AG04450 (cell line): Measurements from ENCODE around the gene SYT17. TPM values are rescaled to one million over a fixed set of nuclear protein-coding genes. Genes with fewer than 3 reads are reported as not detected.

Experiments used
- CTCF ChIA-PET: fragments of 300-600, 350-600 bp; formaldehyde crosslinking; extraction: SDS; loops from one replicate; lab custom pipeline; 2022; ENCODE audit warnings: antibody characterized with exemption, inconsistent platforms; lab: Charles Lee
- POLR2A ChIA-PET: fragments of 350-600 bp; formaldehyde crosslinking; extraction: SDS; loops from one replicate; lab custom pipeline; 2021; ENCODE audit warnings: antibody characterized with exemption, inconsistent platforms; lab: Yijun Ruan, JAX
- DNase-seq: peaks from one replicate; pipeline ENCODE4 v3.0.0-alpha.2; 2011; ENCODE audit warnings: low read depth, low spot score
- H3K27ac ChIP-seq: one replicate; pipeline ENCODE4 v1.5.1; 2012; ENCODE audit warnings: low read depth, low read length, control low read depth
- H3K27me3 ChIP-seq: one replicate; pipeline ENCODE4 v1.6.0; 2012; ENCODE audit warnings: low read length; ENCODE audit not compliant: control insufficient read depth, insufficient read depth
- H3K4me3 ChIP-seq: 2 replicates; pipeline ENCODE4 v1.5.1; 2011; ENCODE audit warnings: mild to moderate bottlenecking, low read depth, low read length, control low read depth
- H3K9me3 ChIP-seq: 2 replicates; pipeline ENCODE4 v1.5.1; 2012; ENCODE audit warnings: low read length; ENCODE audit not compliant: control insufficient read depth, insufficient read depth
- CTCF ChIP-seq: IDR thresholded peaks from 2 replicates; pipeline ENCODE4 v1.5.1; 2011; ENCODE audit warnings: low read depth, low read length, control low read depth, inconsistent platforms
- polyA plus RNA-seq: library from polyadenylated mRNA; depleted of rRNA; stranded (reverse); fragments of >200 nt; gene quantifications from 2 replicates; pipeline ENCODE4 v1.2.3, GENCODE V29; 2011

The SYT17 gene
- polyA plus RNA-seq, 1 experiment: 0.27 TPM

GRCh38 chr16:19173649-19174383 lies 5.8 kb downstream of the SYT17 start:
- Histone ChIP-seq H3K27me3 (peaks cover 34% of the 10 kb centered on the region), H3K27ac (no peak overlapping the region), H3K9me3 (no peaks in the 10 kb centered on the region), H3K4me3 (no peak overlapping the region)
- DNase-seq: no peak
- TF ChIP-seq CTCF: no peak
- CTCF ChIA-PET: interaction anchor here (1.0 kb wide), 1 partner anchor 88 kb away, joined by 4 read pairs; no protein-coding TSS in a partner anchor
- POLR2A ChIA-PET: no interaction called here

- TF ChIP-seq CTCF: no peak
- Histone ChIP-seq H3K9me3 (no peaks in the 10 kb centered on the region), H3K27me3 (peaks cover 28% of the 10 kb centered on the region), H3K4me3 (no peak overlapping the region), H3K27ac (no peak overlapping the region)
- CTCF ChIA-PET: no interaction called here
- POLR2A ChIA-PET: no interaction called here
- DNase-seq: no peak
Measured at GRCh38 chr16:19174478-19174877, 6.4 kb downstream of the SYT17 start.

- POLR2A ChIA-PET: interaction anchor here (0.6 kb wide), 2 partner anchors 57 to 84 kb away, joined by 3 to 4 read pairs; no protein-coding TSS in a partner anchor
- H3K9me3 ChIP-seq: no peaks in the 10 kb centered on the region
- no peak for TF ChIP-seq CTCF
- H3K4me3 ChIP-seq: no peak overlapping the region
- CTCF ChIA-PET: interaction anchor here (1.0 kb wide), 1 partner anchor 101 kb away, joined by 4 read pairs; no protein-coding TSS in a partner anchor
- DNase-seq: no peak
- peaks cover 23% of the 10 kb centered on the region for H3K27me3 ChIP-seq
- H3K27ac ChIP-seq: no peak overlapping the region
Measured at GRCh38 chr16:19175492-19176262, 7.6 kb downstream of the SYT17 start.

GRCh38 chr16:19177111-19177739 lies 9.2 kb downstream of the SYT17 start:
- ChIA-PET CTCF (interaction anchor here (0.6 to 3.8 kb wide), 3 partner anchors 92 to 198 kb away, joined by 3 to 37 read pairs (median 4); no protein-coding TSS in a partner anchor), POLR2A (no interaction called here)
- Histone ChIP-seq H3K9me3 (no peaks in the 10 kb centered on the region), H3K27me3 (peaks cover 20% of the 10 kb centered on the region), H3K27ac (no peak overlapping the region), H3K4me3 (no peak overlapping the region)
- DNase-seq: no peak
- no peak for TF ChIP-seq CTCF
